ENCODE results near the gene NUP153. TPM values are rescaled to one million over a fixed set of nuclear protein-coding genes. Genes with fewer than 3 reads are reported as not detected.

Gene NUP153
- total RNA-seq, 1 donor from 2014 or later: 74.6 TPM

DNA sequence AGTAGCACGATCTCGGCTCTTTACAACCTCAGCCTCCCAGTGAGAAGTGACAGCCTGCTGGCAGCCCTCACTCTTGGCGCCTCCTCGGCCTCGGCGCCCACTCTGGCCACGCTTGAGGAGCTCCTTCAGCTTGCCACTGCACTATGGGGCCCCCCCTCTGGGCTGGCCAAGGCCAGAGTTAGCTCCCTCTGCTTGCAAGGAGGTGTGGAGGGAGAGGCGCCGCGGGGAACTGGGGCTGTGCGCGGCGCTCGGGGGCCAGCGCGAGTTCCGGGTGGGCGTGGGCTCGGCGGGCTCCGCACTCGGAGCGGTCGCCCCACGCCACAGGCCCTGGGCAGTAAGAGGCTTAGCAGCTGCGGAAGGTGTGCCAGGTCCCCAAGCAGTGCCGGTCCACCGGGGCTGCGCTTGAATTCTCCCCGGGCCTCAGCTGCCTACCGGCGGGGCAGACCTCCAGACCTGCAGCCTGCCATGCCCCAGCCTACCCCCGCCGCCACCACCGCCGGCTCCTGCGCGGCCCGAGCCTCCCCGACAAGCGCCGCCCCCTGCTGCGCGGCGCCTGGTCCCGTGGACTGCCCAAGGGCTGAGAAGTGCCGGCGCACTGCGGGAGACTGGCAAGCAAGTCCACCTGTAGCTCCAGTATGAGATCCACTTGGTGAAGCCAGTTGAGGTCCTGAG is 22.0 kb upstream of the NUP153 start:
- no peak overlapping the region for H3K4me3 Mint-ChIP-seq
- TF ChIP-seq, protein P1, sequence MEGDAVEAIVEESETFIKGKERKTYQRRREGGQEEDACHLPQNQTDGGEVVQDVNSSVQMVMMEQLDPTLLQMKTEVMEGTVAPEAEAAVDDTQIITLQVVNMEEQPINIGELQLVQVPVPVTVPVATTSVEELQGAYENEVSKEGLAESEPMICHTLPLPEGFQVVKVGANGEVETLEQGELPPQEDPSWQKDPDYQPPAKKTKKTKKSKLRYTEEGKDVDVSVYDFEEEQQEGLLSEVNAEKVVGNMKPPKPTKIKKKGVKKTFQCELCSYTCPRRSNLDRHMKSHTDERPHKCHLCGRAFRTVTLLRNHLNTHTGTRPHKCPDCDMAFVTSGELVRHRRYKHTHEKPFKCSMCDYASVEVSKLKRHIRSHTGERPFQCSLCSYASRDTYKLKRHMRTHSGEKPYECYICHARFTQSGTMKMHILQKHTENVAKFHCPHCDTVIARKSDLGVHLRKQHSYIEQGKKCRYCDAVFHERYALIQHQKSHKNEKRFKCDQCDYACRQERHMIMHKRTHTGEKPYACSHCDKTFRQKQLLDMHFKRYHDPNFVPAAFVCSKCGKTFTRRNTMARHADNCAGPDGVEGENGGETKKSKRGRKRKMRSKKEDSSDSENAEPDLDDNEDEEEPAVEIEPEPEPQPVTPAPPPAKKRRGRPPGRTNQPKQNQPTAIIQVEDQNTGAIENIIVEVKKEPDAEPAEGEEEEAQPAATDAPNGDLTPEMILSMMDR (conservative IDR thresholded peaks at IDR 0.05): no peak
- no peak for DNase-seq (ENCODE audit: low read depth, low spot score)
- H3K27me3 Mint-ChIP-seq (ENCODE audit: low read depth): no peaks in the 10 kb centered on the region
- no peaks in the 10 kb centered on the region for H3K36me3 Mint-ChIP-seq (ENCODE audit: low read depth)
- H3K4me1 Mint-ChIP-seq: peaks cover 9% of the 10 kb centered on the region
- H3K27ac Mint-ChIP-seq (ENCODE audit: unreplicated experiment): no peak overlapping the region
- no peaks in the 10 kb centered on the region for H3K9me3 Mint-ChIP-seq

DNA sequence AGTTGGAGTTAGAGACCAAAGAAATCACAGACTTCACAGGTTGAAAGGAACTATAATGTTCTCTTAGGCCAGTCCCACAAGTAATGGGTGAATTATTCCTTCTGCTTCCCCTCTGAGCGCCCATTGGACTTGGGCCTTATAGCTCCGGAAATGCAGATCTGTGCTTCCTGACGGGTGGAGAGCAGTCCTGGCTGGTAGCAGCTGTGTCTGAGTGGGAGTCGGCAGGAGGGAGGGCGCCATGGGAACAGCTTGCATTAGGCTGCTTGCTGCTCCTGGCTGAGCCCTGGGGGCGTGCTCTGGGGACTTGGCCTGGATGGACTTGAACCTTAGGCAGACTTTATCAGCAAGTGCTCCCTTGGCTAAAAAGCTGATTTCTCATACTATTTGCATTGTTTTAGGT is 18.4 kb upstream of the NUP153 start:
- H3K9me3 Mint-ChIP-seq: no peaks in the 10 kb centered on the region

DNA sequence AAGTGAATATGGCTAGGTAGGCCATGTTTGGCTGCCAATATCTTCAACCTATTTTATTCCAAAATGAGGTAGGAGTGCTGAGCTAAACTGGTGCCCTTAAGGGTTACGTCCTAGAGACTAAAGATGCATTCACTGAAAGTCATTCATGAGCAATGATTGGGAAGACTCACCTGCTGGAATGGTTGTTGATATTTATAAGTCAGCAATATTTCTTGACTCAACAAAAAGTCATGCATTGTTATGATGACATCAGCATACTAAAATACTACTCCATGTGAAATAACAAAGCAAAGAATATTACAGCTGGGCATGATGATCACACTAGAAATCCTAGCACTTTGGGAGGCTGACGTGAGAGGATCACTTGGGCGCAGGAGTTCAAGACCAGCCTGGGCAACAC is 17.6 kb upstream of the NUP153 start:
- TF ChIP-seq, protein P1 (conservative IDR thresholded peaks at IDR 0.05): no peak
- DNase-seq (ENCODE audit: low read depth, low spot score): no peak
- H3K36me3 Mint-ChIP-seq (ENCODE audit: low read depth): no peaks in the 10 kb centered on the region
- peaks cover 9% of the 10 kb centered on the region for H3K4me1 Mint-ChIP-seq
- no peaks in the 10 kb centered on the region for H3K9me3 Mint-ChIP-seq
- no peak overlapping the region for H3K4me3 Mint-ChIP-seq
- H3K27ac Mint-ChIP-seq (ENCODE audit: unreplicated experiment): no peak overlapping the region
- no peaks in the 10 kb centered on the region for H3K27me3 Mint-ChIP-seq (ENCODE audit: low read depth)

More for the DNA sequence above, 18.4 kb upstream of the NUP153 start:
- no peaks in the 10 kb centered on the region for H3K27me3 Mint-ChIP-seq (ENCODE audit: low read depth)
- TF ChIP-seq, protein P1 (conservative IDR thresholded peaks at IDR 0.05): no peak
- H3K27ac Mint-ChIP-seq (ENCODE audit: unreplicated experiment): peak overlapping the region; percentile 24
- no peaks in the 10 kb centered on the region for H3K36me3 Mint-ChIP-seq (ENCODE audit: low read depth)
- peak; percentile 41 for DNase-seq (ENCODE audit: low read depth, low spot score)
- peaks cover 9% of the 10 kb centered on the region for H3K4me1 Mint-ChIP-seq
- H3K4me3 Mint-ChIP-seq: no peak overlapping the region

DNA sequence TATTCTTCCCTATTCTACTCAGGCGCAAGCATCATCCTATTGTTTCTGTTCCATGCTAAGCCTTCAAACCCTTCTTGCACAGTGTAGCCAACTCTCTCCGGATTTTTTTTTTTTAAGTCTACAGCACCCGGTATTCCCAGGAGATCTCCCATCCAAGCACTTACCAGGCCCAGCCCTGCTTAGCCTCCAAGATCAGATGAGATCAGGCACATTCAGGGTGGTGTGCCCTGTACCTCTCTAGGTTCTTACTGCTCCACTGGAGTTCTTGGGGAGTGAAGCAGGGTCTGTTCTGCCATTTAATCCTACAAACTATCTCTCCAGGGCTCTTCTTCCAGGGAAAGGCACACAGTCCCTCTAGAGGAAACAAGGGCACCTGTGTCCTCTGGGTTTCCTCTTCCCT is 14.9 kb upstream of the NUP153 start:
- Mint-ChIP-seq H3K36me3 (ENCODE audit: low read depth) (no peaks in the 10 kb centered on the region), H3K9me3 (no peaks in the 10 kb centered on the region), H3K27me3 (ENCODE audit: low read depth) (no peaks in the 10 kb centered on the region), H3K4me1 (peaks cover 9% of the 10 kb centered on the region), H3K4me3 (no peak overlapping the region), H3K27ac (ENCODE audit: unreplicated experiment) (no peak overlapping the region)
- TF ChIP-seq, protein P1 (conservative IDR thresholded peaks at IDR 0.05): no peak
- no peak for DNase-seq (ENCODE audit: low read depth, low spot score)

DNA sequence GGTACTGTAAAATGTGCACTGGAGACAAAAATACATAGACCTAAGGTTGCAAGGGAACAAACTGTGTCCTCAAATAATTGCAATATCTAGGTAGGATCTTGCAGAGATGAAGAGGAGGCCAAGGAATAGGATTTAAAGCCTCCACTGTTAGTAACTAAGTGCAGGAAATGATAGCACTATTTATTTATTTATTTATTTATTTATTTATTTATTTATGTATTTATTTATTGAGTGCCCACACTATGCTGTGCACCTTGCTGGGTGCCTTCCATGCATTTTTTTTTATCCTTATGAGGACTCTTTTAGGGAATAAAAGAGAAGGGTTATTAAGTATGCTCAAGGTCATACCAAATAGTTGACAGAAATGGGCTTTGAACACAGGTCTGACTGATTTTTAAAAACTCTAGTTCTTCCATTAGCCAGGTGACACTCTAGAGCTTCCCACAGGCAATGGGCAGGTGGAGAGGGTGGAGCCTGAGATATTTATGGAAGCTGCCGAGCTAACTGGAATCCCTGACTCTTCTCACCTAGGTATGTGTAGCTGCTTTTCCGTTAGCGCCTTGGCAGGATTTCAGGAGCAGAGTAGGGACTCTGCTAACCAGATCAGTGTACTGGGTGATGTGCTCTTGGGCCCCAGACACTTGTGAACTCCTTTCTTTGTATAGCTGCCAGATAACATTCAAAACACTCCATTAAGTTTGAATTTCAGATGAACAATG is 12.8 kb upstream of the NUP153 start:
- no peaks in the 10 kb centered on the region for H3K27me3 Mint-ChIP-seq (ENCODE audit: low read depth)
- H3K36me3 Mint-ChIP-seq (ENCODE audit: low read depth): no peaks in the 10 kb centered on the region
- TF ChIP-seq, protein P1 (conservative IDR thresholded peaks at IDR 0.05): no peak
- no peak for DNase-seq (ENCODE audit: low read depth, low spot score)
- H3K27ac Mint-ChIP-seq (ENCODE audit: unreplicated experiment): no peak overlapping the region
- peaks cover 3% of the 10 kb centered on the region for H3K4me1 Mint-ChIP-seq
- no peaks in the 10 kb centered on the region for H3K9me3 Mint-ChIP-seq
- H3K4me3 Mint-ChIP-seq: no peak overlapping the region
